GM19438 (cell line): ENCODE measurements around the gene MEIS1.

Experiments used
- ATAC-seq: cut with Tn5 transposase; IDR thresholded peaks from one replicate; pipeline ENCODE4 v1.9.1; 2021; ENCODE audit warnings: low read depth; ENCODE audit not compliant: unreplicated experiment

MEIS1 gene

GRCh38 chr2:66443186-66443978 is 8.5 kb downstream of the MEIS1 start:
- ATAC-seq, result no peak

GRCh38 chr2:66443979-66444861 is 9.3 kb downstream of the MEIS1 start:
- ATAC-seq, result no peak

GRCh38 chr2:66445076-66445924 is 10.4 kb downstream of the MEIS1 start:
- ATAC-seq, result no peak

- no peak for ATAC-seq
Measured at GRCh38 chr2:66445925-66446871, 11.3 kb downstream of the MEIS1 start.

- no peak for ATAC-seq
Measured at GRCh38 chr2:66446941-66447340, 12.0 kb downstream of the MEIS1 start.

GRCh38 chr2:66447677-66448076 is 12.8 kb downstream of the MEIS1 start:
- ATAC-seq, result no peak

- no peak for ATAC-seq
Measured at GRCh38 chr2:66448136-66448991, 13.4 kb downstream of the MEIS1 start.

GRCh38 chr2:66452214-66452613 is 17.3 kb downstream of the MEIS1 start:
- ATAC-seq, result no peak

GRCh38 chr2:66452917-66453316 is 18.0 kb downstream of the MEIS1 start:
- ATAC-seq, result no peak

- no peak for ATAC-seq
Measured at GRCh38 chr2:66455490-66455889, 20.6 kb downstream of the MEIS1 start.

GRCh38 chr2:66456183-66457041 is 21.5 kb downstream of the MEIS1 start:
- ATAC-seq, result no peak

- no peak for ATAC-seq
Measured at GRCh38 chr2:66457545-66457944, 22.6 kb downstream of the MEIS1 start.

- no peak for ATAC-seq
Measured at GRCh38 chr2:66460031-66460430, 25.1 kb downstream of the MEIS1 start.

GRCh38 chr2:66461001-66461663 is 26.2 kb downstream of the MEIS1 start:
- no peak for ATAC-seq

- no peak for ATAC-seq
Measured at GRCh38 chr2:66461664-66462500, 27.0 kb downstream of the MEIS1 start.

GRCh38 chr2:66462501-66462825 is 27.5 kb downstream of the MEIS1 start:
- ATAC-seq, result no peak
